ENCODE measurements around the gene LNX1.
"Not testable (repeated sequence)": the region's sequence is repeated elsewhere in the genome, so short reads cannot be mapped to it uniquely, and the experiment has no call there.

LNX1 gene

GRCh38 chr4:53476232-53477037, 114.9 kb downstream of the LNX1 start:
- no peak for TF ChIP-seq CTCF (IDR thresholded peaks at IDR 0.05; ENCODE audit: low read depth, low read length, missing control alignments)
- H3K4me3 ChIP-seq (ENCODE audit: low read depth, low read length), result no peak overlapping the region
- no peak for DNase-seq (ENCODE audit: low read depth)

GRCh38 chr4:53466576-53466975, 124.7 kb downstream of the LNX1 start:
- not testable (repeated sequence) for H3K4me3 ChIP-seq (ENCODE audit: low read depth, low read length); DNase-seq (ENCODE audit: low read depth)

- no peak for DNase-seq (ENCODE audit: low read depth)
- no peak overlapping the region for H3K4me3 ChIP-seq (ENCODE audit: low read depth, low read length)
- no peak for TF ChIP-seq CTCF (IDR thresholded peaks at IDR 0.05; ENCODE audit: low read depth, low read length, missing control alignments)
Observed at GRCh38 chr4:53465891-53466290, 125.4 kb downstream of the LNX1 start.

GRCh38 chr4:53465281-53465680, 126.0 kb downstream of the LNX1 start:
- TF ChIP-seq CTCF (IDR thresholded peaks at IDR 0.05; ENCODE audit: low read depth, low read length, missing control alignments), result no peak
- no peak for DNase-seq (ENCODE audit: low read depth)
- no peak overlapping the region for H3K4me3 ChIP-seq (ENCODE audit: low read depth, low read length)

GRCh38 chr4:53463340-53463739, 127.9 kb downstream of the LNX1 start:
- no peak for TF ChIP-seq CTCF (IDR thresholded peaks at IDR 0.05; ENCODE audit: low read depth, low read length, missing control alignments)
- DNase-seq (ENCODE audit: low read depth), result no peak
- H3K4me3 ChIP-seq (ENCODE audit: low read depth, low read length), result no peak overlapping the region

GRCh38 chr4:53461244-53461643, 130.0 kb downstream of the LNX1 start:
- DNase-seq (ENCODE audit: low read depth), result no peak
- no peak overlapping the region for H3K4me3 ChIP-seq (ENCODE audit: low read depth, low read length)
- TF ChIP-seq CTCF (IDR thresholded peaks at IDR 0.05; ENCODE audit: low read depth, low read length, missing control alignments), result no peak

- H3K4me3 ChIP-seq (ENCODE audit: low read depth, low read length), result no peak overlapping the region
- DNase-seq (ENCODE audit: low read depth), result no peak
- TF ChIP-seq CTCF (IDR thresholded peaks at IDR 0.05; ENCODE audit: low read depth, low read length, missing control alignments), result no peak
Observed at GRCh38 chr4:53459548-53459947, 131.7 kb downstream of the LNX1 start.

All from GM12864 (cell line).